ENCODE data around the gene FZD2. TPM values are rescaled to one million over a fixed set of nuclear protein-coding genes. Genes with fewer than 3 reads are reported as not detected.
A peak's percentile ranks its signal among the peaks of the same experiment; 100 is the strongest.

Gene FZD2
- polyA plus RNA-seq, 4 donors: 27.7 to 42.2 (median 32.1) TPM

- DNase-seq (ENCODE audit: low read depth in 4 of 4, low spot score in 3 of 4): no peak
These were observed 47.6 kb downstream of the FZD2 start for GRCh38 chr17:44604768-44605485.

GRCh38 chr17:44606658-44607057 lies 49.4 kb downstream of the FZD2 start:
- no peak for DNase-seq (ENCODE audit: low read depth in 4 of 4, low spot score in 3 of 4)

DNA sequence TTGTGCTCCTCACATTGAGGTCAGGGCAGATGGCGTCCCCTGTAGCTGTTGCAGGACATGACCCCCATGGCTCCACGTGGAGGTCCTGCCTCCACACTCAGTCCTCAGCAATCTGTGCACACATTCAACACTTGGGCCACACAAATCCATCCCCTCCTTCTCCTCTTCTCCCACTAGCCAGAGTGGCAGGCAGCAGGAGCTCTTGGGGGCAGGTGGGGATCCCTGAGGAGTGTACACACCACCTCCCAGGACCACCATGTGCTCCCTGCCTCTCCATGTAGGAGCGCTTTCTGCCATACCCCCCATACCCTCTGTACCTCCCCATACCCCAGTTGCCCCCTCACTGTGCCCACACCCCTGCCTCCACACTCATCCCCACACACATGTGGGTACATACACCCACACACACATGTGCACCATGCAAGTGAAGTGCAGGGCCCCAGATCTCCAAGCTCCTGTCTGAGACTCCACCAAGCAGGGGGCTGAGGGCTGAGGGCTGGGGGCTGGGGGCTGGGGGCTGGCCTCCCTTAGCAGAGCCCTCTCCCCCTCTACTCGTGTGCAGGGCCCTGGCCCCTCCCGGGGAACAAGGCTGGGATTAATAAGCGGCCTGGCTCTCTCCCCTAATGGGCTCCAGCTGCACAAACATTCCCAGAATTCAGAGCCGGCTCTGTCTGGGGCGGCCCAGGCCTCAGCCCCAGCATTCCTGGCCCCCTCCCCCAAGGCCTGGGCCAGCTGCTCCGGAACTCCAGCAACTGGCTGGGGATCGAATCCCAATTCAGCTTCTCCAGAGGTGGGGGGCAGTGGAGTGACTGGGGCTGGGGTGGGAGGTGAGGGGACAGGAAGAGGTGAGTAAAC lies 50.8 kb downstream of the FZD2 start:
- peak in 3 of 4 donors; percentile 72 to 83 (median 76) for DNase-seq (ENCODE audit: low read depth in 4 of 4, low spot score in 3 of 4)

- DNase-seq (ENCODE audit: low read depth in 4 of 4, low spot score in 3 of 4): no peak
These were observed 51.6 kb downstream of the FZD2 start for GRCh38 chr17:44608727-44609435.

- DNase-seq (ENCODE audit: low read depth in 4 of 4, low spot score in 3 of 4): no peak
These were observed 53.0 kb downstream of the FZD2 start for GRCh38 chr17:44610331-44610730.

Other genes with a start within 250 kb of the FZD2 start
- gene RUNDC3A, start 248.9 kb upstream of the FZD2 start, polyA plus RNA-seq (ENCODE audit: insufficient read length in 4 of 4): 1 to 10 TPM; 1.9 to 3.1 (median 2.3) TPM
- 100 to 1,000 TPM in 1 of 4 donors, 10 to 100 TPM in 3; 94.9 to 124 (median 97.8) TPM for gene SLC25A39, start 232.7 kb upstream of the FZD2 start, polyA plus RNA-seq (ENCODE audit: insufficient read length in 4 of 4)
- gene GRN, start 212.2 kb upstream of the FZD2 start, polyA plus RNA-seq (ENCODE audit: insufficient read length in 4 of 4): 100 to 1,000 TPM; 229 to 332 (median 237) TPM
- 10 to 100 TPM; 35.1 to 53.2 (median 36.1) TPM for gene FAM171A2, start 193.6 kb upstream of the FZD2 start, polyA plus RNA-seq (ENCODE audit: insufficient read length in 4 of 4)
- gene ITGA2B, start 167.8 kb upstream of the FZD2 start, polyA plus RNA-seq (ENCODE audit: insufficient read length in 4 of 4): 1 to 10 TPM; 4.0 to 8.9 (median 5.3) TPM
- gene GPATCH8, start 54.1 kb upstream of the FZD2 start, polyA plus RNA-seq (ENCODE audit: insufficient read length in 4 of 4): 10 to 100 TPM; 42.4 to 49.5 (median 44.4) TPM
- 1 to 10 TPM; 1.6 to 2.1 (median 1.9) TPM for gene MEIOC, start 99.0 kb downstream of the FZD2 start, polyA plus RNA-seq (ENCODE audit: insufficient read length in 4 of 4)
- gene CCDC43, start 132.3 kb downstream of the FZD2 start, polyA plus RNA-seq (ENCODE audit: insufficient read length in 4 of 4): 10 to 100 TPM; 33.1 to 38.6 (median 35.8) TPM
- gene DBF4B, start 151.2 kb downstream of the FZD2 start, polyA plus RNA-seq (ENCODE audit: insufficient read length in 4 of 4): 10 to 100 TPM in 2 of 4 donors, 1 to 10 TPM in 2; 9.2 to 13.9 (median 11.7) TPM
- gene ADAM11, start 201.5 kb downstream of the FZD2 start, polyA plus RNA-seq (ENCODE audit: insufficient read length in 4 of 4): 1 to 10 TPM; 2.2 to 3.7 (median 2.7) TPM